Thoracic aorta (tissue), 2 donors: Measurements from ENCODE around the gene SIMC1. TPM values are rescaled to one million over a fixed set of nuclear protein-coding genes. Genes with fewer than 3 reads are reported as not detected.
A peak's percentile ranks its signal among the peaks of the same experiment; 100 is the strongest.

ENCODE experiments used
- ATAC-seq: fragments of 150-250 bp; one replicate; pipeline ENCODE4 v1.8.0; 2017; ENCODE audit warnings: low read depth; ENCODE audit not compliant: insufficient number of reproducible peaks, low FRiP score
- DNase-seq: peaks from one replicate; pipeline ENCODE4 v3.0.0-alpha.2; 2020; ENCODE audit warnings: low spot score
- H3K27ac ChIP-seq, 2 donors: fragments of 200-600 bp; sonication (generic); 1 replicate in 1 of 2; 2 replicates in 1 of 2; pipeline ENCODE4 v1.5.1; 2016; ENCODE audit warnings: mild to moderate bottlenecking in 2 of 2, moderate library complexity in 2 of 2
- H3K27me3 ChIP-seq: fragments of 200-600 bp; sonication (generic); replicated peaks from 2 replicates; pipeline ENCODE4 v1.6.0; 2016; ENCODE audit warnings: mild to moderate bottlenecking; ENCODE audit not compliant: insufficient read depth
- H3K36me3 ChIP-seq: fragments of 200-600 bp; sonication (generic); one replicate; pipeline ENCODE4 v1.5.1; 2016
- H3K4me1 ChIP-seq, 2 donors: fragments of 200-600 bp; sonication (generic); 1 replicate in 1 of 2; 2 replicates in 1 of 2; pipeline versions ENCODE4 v1.5.1 to v1.6.0; 2016; ENCODE audit warnings: low read depth in 2 of 2, mild to moderate bottlenecking in 1 of 2; ENCODE audit not compliant: control insufficient read depth in 1 of 2
- H3K4me3 ChIP-seq: fragments of 200-600 bp; sonication (generic); 2 replicates; pipeline ENCODE4 v1.5.1; 2016; ENCODE audit warnings: mild to moderate bottlenecking
- H3K9me3 ChIP-seq: fragments of 200-600 bp; sonication (generic); 2 replicates; pipeline ENCODE4 v1.5.1; 2016
- total RNA-seq, 2 donors: library from RNA; depleted of rRNA; stranded (reverse); fragments of >200 nt; gene quantifications; one replicate each; pipeline versions ENCODE4 v1.1.0 to v1.2.3, GENCODE V29; 2016
- TF ChIP-seq, protein P1 (sequence below): fragments of 200-600 bp; sonication (generic); IDR thresholded peaks from one replicate; pipeline ENCODE4 v1.5.1; 2019; ENCODE audit warnings: antibody characterized with exemption

Gene SIMC1
- total RNA-seq, 2 donors from 2014 or later, result 17.7 to 20.3 TPM

DNA sequence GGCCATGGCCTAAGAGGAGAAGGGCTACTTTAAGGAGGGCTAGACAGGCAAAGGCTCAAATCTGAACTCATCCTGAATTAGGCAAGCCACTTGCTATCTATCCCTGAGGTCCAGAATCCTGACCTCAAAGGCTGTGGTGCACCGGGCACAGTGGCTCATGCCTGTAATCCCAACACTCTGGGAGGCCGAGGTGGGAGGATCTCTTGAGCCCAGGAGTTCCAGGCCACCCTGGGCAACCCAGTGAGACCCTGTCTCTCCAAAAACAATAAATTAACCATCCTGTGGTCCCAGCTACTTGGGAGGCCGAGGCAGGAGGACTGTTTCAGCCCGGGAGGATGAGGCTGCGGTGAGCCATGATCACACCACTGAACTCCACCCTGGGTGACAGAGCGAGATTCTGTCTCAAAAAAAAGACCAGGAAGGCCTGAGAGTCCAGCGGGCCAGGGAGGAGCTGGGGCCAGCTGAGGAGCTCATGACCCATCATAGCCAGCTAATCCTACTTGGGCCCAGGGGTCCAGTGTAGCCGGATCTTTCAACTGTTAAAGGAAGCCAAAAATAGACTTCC is 146.2 kb downstream of the SIMC1 start:
- H3K9me3 ChIP-seq, result no peaks in the 10 kb centered on the region
- TF ChIP-seq, protein P1, sequence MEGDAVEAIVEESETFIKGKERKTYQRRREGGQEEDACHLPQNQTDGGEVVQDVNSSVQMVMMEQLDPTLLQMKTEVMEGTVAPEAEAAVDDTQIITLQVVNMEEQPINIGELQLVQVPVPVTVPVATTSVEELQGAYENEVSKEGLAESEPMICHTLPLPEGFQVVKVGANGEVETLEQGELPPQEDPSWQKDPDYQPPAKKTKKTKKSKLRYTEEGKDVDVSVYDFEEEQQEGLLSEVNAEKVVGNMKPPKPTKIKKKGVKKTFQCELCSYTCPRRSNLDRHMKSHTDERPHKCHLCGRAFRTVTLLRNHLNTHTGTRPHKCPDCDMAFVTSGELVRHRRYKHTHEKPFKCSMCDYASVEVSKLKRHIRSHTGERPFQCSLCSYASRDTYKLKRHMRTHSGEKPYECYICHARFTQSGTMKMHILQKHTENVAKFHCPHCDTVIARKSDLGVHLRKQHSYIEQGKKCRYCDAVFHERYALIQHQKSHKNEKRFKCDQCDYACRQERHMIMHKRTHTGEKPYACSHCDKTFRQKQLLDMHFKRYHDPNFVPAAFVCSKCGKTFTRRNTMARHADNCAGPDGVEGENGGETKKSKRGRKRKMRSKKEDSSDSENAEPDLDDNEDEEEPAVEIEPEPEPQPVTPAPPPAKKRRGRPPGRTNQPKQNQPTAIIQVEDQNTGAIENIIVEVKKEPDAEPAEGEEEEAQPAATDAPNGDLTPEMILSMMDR, result no peak
- no peak for DNase-seq
- peaks cover 9% of the 10 kb centered on the region for H3K36me3 ChIP-seq
- H3K4me3 ChIP-seq, result no peak overlapping the region
- no peak overlapping the region for H3K27ac ChIP-seq
- ATAC-seq, result no peak
- no peaks in the 10 kb centered on the region for H3K27me3 ChIP-seq
- peaks cover 11 to 31% of the 10 kb centered on the region in 2 donors for H3K4me1 ChIP-seq

DNA sequence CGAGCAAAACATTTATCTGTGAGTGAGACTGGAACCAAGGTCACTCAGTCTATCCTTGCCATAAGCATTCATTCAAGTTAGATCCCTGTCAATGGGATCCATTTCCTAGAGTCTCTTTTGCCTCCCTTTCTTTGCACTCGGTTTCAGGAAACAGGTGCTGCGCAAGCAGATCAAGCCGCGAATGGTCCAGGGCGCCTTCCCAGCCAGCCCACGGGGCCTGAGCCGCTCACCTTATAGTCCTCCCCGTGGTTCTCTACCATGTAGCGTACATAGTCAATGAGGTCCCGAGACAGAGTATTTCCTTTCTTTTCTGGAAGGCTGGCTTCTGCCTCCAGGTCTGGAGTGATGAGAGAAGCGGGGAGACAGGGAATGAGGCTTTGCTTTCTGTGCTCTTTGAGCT is 146.8 kb downstream of the SIMC1 start:
- no peaks in the 10 kb centered on the region for H3K9me3 ChIP-seq
- DNase-seq (no peak), ATAC-seq (no peak)
- no peaks in the 10 kb centered on the region for H3K27me3 ChIP-seq
- H3K4me3 ChIP-seq, result no peak overlapping the region
- H3K27ac ChIP-seq, result no peak overlapping the region
- peaks cover 14 to 36% of the 10 kb centered on the region in 2 donors for H3K4me1 ChIP-seq
- TF ChIP-seq, protein P1, result no peak
- peaks cover 9% of the 10 kb centered on the region for H3K36me3 ChIP-seq

DNA sequence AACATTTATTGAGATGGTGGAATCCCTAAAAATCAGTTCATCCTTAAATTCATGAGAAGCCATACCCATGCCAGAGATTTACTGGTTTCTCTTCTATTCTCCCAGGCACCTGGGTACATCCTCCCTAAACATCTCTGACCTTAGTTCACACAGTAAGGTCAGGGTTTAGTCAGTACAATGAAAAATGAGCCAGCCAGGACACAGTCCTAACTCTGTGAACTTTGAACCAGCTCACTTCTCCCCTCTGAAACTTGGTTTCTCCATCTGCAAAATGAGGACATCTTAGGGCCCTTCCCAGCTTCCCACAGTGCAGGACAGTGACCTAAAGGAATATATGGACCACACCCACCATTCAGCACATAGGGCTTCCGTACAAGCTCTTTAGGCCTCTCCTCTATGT is 148.3 kb downstream of the SIMC1 start:
- Histone ChIP-seq H3K36me3 (peaks cover 12% of the 10 kb centered on the region), H3K9me3 (no peaks in the 10 kb centered on the region), H3K27me3 (no peaks in the 10 kb centered on the region), H3K27ac (no peak overlapping the region), H3K4me3 (no peak overlapping the region), H3K4me1 (peaks cover 12 to 28% of the 10 kb centered on the region in 2 donors)
- DNase-seq (no peak), ATAC-seq (no peak)
- TF ChIP-seq, protein P1, result no peak

DNA sequence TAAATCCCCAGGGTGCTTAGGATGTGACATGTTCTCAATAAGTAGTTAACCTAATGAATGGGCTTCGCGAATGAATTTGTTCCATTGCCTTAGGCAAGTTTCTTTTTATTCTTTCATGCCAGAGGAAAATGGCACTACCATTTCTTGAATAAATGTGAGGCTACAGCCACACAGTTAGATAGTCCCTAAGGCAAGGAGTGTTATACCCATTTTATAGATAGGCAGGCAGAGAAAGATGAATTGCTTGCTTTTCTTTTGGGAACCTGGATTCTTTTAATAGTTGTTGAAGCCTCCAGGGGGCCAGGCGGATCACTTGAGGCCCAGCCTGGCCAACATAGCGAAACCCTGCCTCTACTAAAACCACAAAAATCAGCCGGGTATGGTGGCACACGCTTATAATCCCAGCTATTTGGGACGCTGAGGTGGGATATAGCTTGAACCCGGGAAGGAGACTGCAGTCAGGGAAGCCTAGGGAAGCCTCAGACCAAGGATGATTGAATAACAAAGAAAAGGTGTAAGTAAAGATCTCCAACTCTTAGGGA is 149.2 kb downstream of the SIMC1 start:
- peaks cover 22% of the 10 kb centered on the region for H3K36me3 ChIP-seq
- TF ChIP-seq, protein P1, result no peak
- no peaks in the 10 kb centered on the region for H3K9me3 ChIP-seq
- H3K4me1 ChIP-seq, result peaks cover 9 to 20% of the 10 kb centered on the region in 2 donors
- no peaks in the 10 kb centered on the region for H3K27me3 ChIP-seq
- DNase-seq (no peak), ATAC-seq (no peak)
- no peak overlapping the region for H3K27ac ChIP-seq
- peak overlapping the region; percentile 88 for H3K4me3 ChIP-seq

DNA sequence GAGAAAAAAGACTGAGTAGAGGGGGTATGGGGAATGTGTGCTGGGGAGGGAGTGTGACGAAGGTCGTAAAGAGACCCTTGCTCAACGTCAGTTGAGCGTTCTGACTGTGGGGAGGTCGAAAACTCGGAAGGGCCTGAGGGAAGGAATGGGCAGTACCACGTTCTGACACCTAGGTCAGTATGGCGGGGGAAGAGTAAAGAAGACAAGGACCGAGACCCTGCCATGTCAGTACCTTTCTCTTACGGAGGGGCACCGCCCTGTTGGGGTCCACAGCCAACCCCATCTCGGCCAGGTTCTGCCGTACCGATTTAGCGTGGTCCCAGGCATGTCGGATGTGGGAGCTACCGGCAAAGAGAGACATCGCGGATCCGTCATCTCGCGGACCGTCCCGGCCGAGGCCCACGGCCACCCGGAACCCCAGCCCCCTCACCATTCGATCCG is 149.8 kb downstream of the SIMC1 start:
- Histone ChIP-seq H3K4me1 (peaks cover 9 to 20% of the 10 kb centered on the region in 2 donors), H3K36me3 (peaks cover 27% of the 10 kb centered on the region), H3K27ac (no peak overlapping the region), H3K27me3 (no peaks in the 10 kb centered on the region), H3K9me3 (no peaks in the 10 kb centered on the region), H3K4me3 (peak overlapping the region; percentile 88)
- TF ChIP-seq, protein P1, result no peak
- ATAC-seq (no peak), DNase-seq (no peak)
